T-cell (primary cell): ENCODE results near the gene POFUT2. TPM values are rescaled to one million over a fixed set of nuclear protein-coding genes. Genes with fewer than 3 reads are reported as not detected.

Experiments
- ATAC-seq, 4 experiments: fragments of 200-7000 bp in 3 of 4; fragments of 150-1000 bp in 1 of 4; cut with Tn5 transposase; replicated peaks in 1 of 4; 1 replicate in 3 of 4; 2 replicates in 1 of 4; pipeline ENCODE4 v1.10.0; 2021; ENCODE audit warnings: moderate library complexity in 3 of 4, mild to moderate bottlenecking in 2 of 4, moderate number of reproducible peaks in 1 of 4
- CTCF ChIA-PET, 2 donors: fragments of 300-600 bp; sonication (Branson Sonifier 250); formaldehyde crosslinking; loops; one replicate each; lab custom pipeline; 2022; ENCODE audit warnings: antibody characterized with exemption in 2 of 2; lab: Charles Lee
- POLR2A ChIA-PET, 2 donors: fragments of 300-600 bp; sonication (Branson Sonifier 250); formaldehyde crosslinking; loops; one replicate each; lab custom pipeline; 2022; ENCODE audit warnings: antibody characterized with exemption in 2 of 2; lab: Charles Lee
- DNase-seq, 35 experiments: peaks; one replicate each; pipeline versions ENCODE4 v3.0.0 to v3.0.0-alpha.2; 2013 to 2023
- H3K27ac ChIP-seq: one replicate; pipeline ENCODE4 v1.5.1; 2013; ENCODE audit warnings: low read length
- H3K27me3 ChIP-seq, 2 experiments: replicated peaks in 1 of 2; 1 replicate in 1 of 2; 2 replicates in 1 of 2; pipeline versions ENCODE4 v1.6.1 to v1.7.0; 2013; ENCODE audit warnings: low read length in 1 of 2, mixed read lengths in 1 of 2; ENCODE audit not compliant: control insufficient read depth in 2 of 2, insufficient read depth in 2 of 2; ENCODE audit errors: extremely low read depth in 1 of 2
- H3K36me3 ChIP-seq, 2 donors: 1 replicate in 1 of 2; 2 replicates in 1 of 2; pipeline versions ENCODE4 v1.6.1 to v1.7.0; 2013; ENCODE audit warnings: low read length in 1 of 2; ENCODE audit not compliant: control insufficient read depth in 2 of 2, insufficient read depth in 1 of 2; ENCODE audit errors: extremely low read depth in 1 of 2
- H3K4me1 ChIP-seq, 2 experiments: 1 replicate in 1 of 2; 2 replicates in 1 of 2; pipeline versions ENCODE4 v1.6.1 to v1.7.0; 2013; ENCODE audit warnings: low read length in 2 of 2, mixed read lengths in 1 of 2; ENCODE audit not compliant: insufficient read depth in 2 of 2, control insufficient read depth in 1 of 2; ENCODE audit errors: extremely low read depth in 1 of 2
- H3K4me3 ChIP-seq, 2 donors: 1 replicate in 1 of 2; 2 replicates in 1 of 2; pipeline versions ENCODE4 v1.5.1 to v1.7.0; 2013; ENCODE audit warnings: mild to moderate bottlenecking in 2 of 2, low read length in 1 of 2, moderate library complexity in 1 of 2; ENCODE audit not compliant: control insufficient read depth in 1 of 2; ENCODE audit errors: extremely low read depth in 1 of 2
- H3K9me3 ChIP-seq: 2 replicates; pipeline ENCODE4 v1.7.0; 2013
- H3K27ac Mint-ChIP-seq, 2 donors: one replicate each; pipeline ENCODE4 v1.8.0; 2020 to 2021; ENCODE audit warnings: mild to moderate bottlenecking in 2 of 2, mixed read lengths in 2 of 2
- H3K27me3 Mint-ChIP-seq, 2 donors: one replicate each; pipeline ENCODE4 v1.8.0; 2021 to 2022; ENCODE audit warnings: mixed read lengths in 2 of 2
- H3K36me3 Mint-ChIP-seq: one replicate; pipeline ENCODE4 v1.8.0; 2021; ENCODE audit warnings: mixed read lengths
- H3K4me1 Mint-ChIP-seq, 3 donors: one replicate each; pipeline ENCODE4 v1.8.0; 2020 to 2022; ENCODE audit warnings: mixed read lengths in 3 of 3, mild to moderate bottlenecking in 1 of 3
- H3K4me3 Mint-ChIP-seq, 3 donors: one replicate each; pipeline ENCODE4 v1.8.0; 2020 to 2022; ENCODE audit warnings: mild to moderate bottlenecking in 3 of 3, mixed read lengths in 3 of 3, moderate library complexity in 3 of 3
- H3K9me3 Mint-ChIP-seq, 3 donors: one replicate each; pipeline ENCODE4 v1.8.0; 2020 to 2022; ENCODE audit warnings: mixed read lengths in 3 of 3
- WGBS: methylation state at CpG from one replicate; pipeline ENCODE4 v1.1.5; 2013; ENCODE audit warnings: missing lambda C conversion rate; ENCODE audit not compliant: insufficient coverage; 5-methylcytosine and 5-hydroxymethylcytosine counted together
- total RNA-seq, 35 experiments: library from RNA in 6 of 35; stranded (reverse) in 6 of 35; fragments of 120-200 nt in 1 of 35; gene quantifications; one replicate each; pipeline versions ENCODE4 v1.2.1 to v1.2.4 and lab custom pipeline; 2013 to 2026

Gene POFUT2
- total RNA-seq, 5 donors from 2014 or later (not counting 1 experiment from before 2014, with no cell fraction given), result 43.0 to 51.3 (median 44.6) TPM

DNA sequence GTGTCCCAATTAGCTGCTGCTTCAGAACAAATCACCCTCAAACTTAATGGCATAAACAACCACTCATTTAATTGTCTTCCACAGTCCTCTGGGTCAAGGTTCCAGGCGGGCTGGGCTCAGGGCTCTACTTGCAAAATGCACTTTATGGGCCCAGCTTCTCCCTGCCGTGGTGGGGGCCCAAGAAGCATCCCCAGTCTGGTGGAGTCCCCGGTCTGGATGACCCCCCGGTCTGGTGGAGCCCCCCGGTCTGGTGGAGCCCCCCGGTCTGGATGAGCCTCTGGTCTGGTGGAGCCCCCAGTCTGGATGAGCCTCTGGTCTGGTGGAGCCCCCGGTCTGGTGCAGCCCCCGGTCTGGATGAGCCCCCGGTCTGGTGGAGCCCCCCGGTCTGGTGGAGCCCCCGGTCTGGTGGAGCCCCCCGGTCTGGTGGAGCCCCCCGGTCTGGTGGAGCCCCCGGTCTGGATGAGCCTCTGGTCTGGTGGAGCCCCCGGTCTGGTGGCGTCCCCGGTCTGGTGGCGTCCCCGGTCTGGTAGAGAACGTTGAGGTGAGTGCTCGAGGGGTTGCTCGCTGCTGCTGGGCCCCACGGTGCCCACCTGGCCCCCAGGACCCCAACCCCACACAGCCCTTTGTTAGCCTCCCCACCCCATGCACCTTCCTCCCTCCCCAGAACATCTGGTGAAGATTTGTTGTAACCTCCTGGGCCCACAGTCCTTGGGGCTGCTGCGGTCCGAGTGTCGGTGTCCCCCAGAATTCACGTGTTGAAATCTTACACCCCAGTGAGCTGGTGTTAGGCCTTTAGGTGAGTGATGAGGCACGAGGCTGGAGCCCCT lies 33.8 kb downstream of the POFUT2 start:
- H3K27me3 Mint-ChIP-seq, result peaks cover 4 to 15% of the 10 kb centered on the region in 2 donors
- ATAC-seq (no peak), DNase-seq (no peak)
- H3K36me3 ChIP-seq, result no peaks in the 10 kb centered on the region
- H3K36me3 Mint-ChIP-seq, result no peaks in the 10 kb centered on the region
- H3K9me3 ChIP-seq, result no peaks in the 10 kb centered on the region
- peaks cover 0 to 31% of the 10 kb centered on the region in 2 experiments for H3K4me1 ChIP-seq
- ChIA-PET CTCF (no interaction called here), POLR2A (no interaction called here)
- H3K4me1 Mint-ChIP-seq, result peaks cover 5 to 15% (median 10%) of the 10 kb centered on the region in 3 donors
- no peak overlapping the region for H3K27ac Mint-ChIP-seq
- H3K27me3 ChIP-seq, result peaks cover 0 to 63% of the 10 kb centered on the region in 2 experiments
- H3K27ac ChIP-seq, result no peak overlapping the region
- peak overlapping the region in 1 of 3 donors; percentile 64 for H3K4me3 Mint-ChIP-seq
- no peak overlapping the region for H3K4me3 ChIP-seq
- no peaks in the 10 kb centered on the region for H3K9me3 Mint-ChIP-seq
- WGBS, result 86% methylated on average over 15 of the region's 28 CpGs

DNA sequence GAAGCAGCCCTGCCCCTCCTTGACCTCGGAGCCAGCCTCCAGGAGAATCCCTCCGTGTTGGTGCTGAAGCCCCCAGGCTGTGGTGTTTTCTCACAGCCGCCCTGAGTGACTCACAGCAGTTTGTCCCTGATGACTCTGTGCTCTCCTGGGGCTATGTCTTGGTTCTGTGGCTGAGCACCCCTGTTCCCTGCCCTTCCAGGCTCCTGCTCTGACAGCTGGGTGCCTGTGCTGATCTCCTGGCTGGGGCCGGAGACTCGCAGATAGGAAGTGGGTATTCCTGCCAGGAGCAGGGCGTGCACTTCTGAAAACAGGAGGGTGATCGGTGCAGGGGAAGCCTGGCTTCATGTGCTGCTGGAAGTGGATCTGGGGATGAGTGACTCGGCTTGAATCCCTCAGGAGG lies 34.5 kb downstream of the POFUT2 start:
- no peak for ATAC-seq
- Histone ChIP-seq H3K36me3 (no peaks in the 10 kb centered on the region), H3K27ac (no peak overlapping the region), H3K4me1 (peaks cover 0 to 31% of the 10 kb centered on the region in 2 experiments), H3K9me3 (no peaks in the 10 kb centered on the region), H3K4me3 (no peak overlapping the region), H3K27me3 (peaks cover 0 to 69% of the 10 kb centered on the region in 2 experiments)
- Mint-ChIP-seq H3K27me3 (peaks cover 4 to 17% of the 10 kb centered on the region in 2 donors), H3K36me3 (no peaks in the 10 kb centered on the region), H3K27ac (no peak overlapping the region), H3K4me1 (peaks cover 5 to 15% (median 10%) of the 10 kb centered on the region in 3 donors), H3K4me3 (no peak overlapping the region), H3K9me3 (no peaks in the 10 kb centered on the region)
- no peak for DNase-seq
- ChIA-PET POLR2A (no interaction called here), CTCF (no interaction called here)
- WGBS, result 70% methylated on average over 8 of the region's 8 CpGs

DNA sequence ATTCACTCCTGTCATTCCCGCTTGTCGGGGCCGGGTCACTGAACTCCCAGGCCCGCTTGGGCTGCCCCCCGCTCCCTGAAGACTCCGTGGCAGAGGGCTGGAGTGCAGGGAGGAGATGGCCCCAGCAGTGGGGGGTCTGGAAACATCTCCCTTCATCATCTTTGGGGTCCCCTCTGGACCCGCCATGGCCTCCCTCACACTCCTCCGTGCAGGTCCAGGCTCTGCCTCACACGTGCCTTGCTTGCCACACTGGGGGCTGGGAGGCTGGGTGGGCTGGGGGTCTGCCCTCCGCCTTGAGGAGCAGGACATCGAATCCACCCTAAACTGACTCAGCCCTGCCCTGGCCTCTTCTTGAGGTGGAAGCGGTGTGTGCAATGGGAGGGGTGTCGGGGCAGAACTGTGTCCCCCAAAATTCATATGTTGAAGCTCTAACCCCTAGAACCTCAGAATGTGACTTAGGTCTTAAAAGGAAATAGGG lies 35.2 kb downstream of the POFUT2 start:
- Histone ChIP-seq H3K9me3 (no peaks in the 10 kb centered on the region), H3K4me1 (peaks cover 0 to 27% of the 10 kb centered on the region in 2 experiments), H3K27me3 (peaks cover 0 to 65% of the 10 kb centered on the region in 2 experiments), H3K36me3 (no peaks in the 10 kb centered on the region), H3K27ac (no peak overlapping the region), H3K4me3 (no peak overlapping the region)
- Mint-ChIP-seq H3K27ac (no peak overlapping the region), H3K36me3 (no peaks in the 10 kb centered on the region), H3K4me1 (peaks cover 5 to 15% (median 10%) of the 10 kb centered on the region in 3 donors), H3K27me3 (peaks cover 5 to 21% of the 10 kb centered on the region in 2 donors), H3K4me3 (no peak overlapping the region), H3K9me3 (no peaks in the 10 kb centered on the region)
- ATAC-seq (no peak), DNase-seq (peak in 1 of 35 experiments; percentile 17)
- WGBS, result 70% methylated on average over 2 of the region's 13 CpGs
- ChIA-PET CTCF (no interaction called here), POLR2A (no interaction called here)

DNA sequence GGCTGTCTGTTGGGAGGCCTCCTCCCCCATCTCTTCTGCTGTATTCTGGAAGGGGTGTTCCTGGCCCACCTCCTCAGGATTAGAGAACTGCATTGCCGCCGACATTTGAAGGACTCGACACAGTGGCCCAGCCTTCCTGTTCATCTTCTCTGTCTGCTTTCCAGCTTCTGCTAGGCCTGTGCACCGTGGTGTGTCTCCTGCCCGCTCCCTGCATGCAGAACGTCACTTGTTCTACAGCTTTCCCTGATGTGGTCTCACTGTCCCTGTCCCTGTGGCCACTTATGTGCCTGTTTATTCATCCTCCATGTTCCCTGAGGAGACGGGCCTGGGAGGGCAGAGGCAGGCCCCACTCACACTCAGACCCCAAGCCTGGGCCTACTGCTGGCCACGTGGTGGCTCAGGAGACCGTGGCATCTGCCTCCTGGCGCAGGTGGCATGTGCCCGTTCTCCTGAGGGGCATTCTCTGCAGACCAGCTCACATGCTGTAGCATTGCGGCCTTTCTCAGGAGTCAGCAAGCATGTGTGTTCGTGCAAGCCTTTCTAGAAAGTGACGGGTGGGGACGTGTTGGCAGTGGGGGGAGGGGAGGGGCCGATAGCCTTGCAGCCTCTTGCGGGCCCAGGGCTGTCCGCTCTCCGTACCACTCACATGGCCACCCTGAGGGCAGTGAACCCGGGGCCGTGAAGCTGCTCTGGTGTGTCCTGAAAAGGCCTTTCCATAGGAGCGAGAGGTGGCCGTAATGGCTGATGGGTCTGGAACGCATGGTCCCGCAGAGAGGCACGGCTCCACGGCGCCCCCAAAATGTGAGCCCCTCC lies 35.9 kb downstream of the POFUT2 start:
- CTCF ChIA-PET, result no interaction called here
- H3K36me3 Mint-ChIP-seq, result no peaks in the 10 kb centered on the region
- no peak overlapping the region for H3K27ac ChIP-seq
- no peaks in the 10 kb centered on the region for H3K36me3 ChIP-seq
- DNase-seq (no peak), ATAC-seq (no peak)
- H3K9me3 ChIP-seq, result no peaks in the 10 kb centered on the region
- H3K27me3 ChIP-seq, result peaks cover 0 to 59% of the 10 kb centered on the region in 2 experiments
- H3K27ac Mint-ChIP-seq, result no peak overlapping the region
- H3K4me1 ChIP-seq, result peaks cover 0 to 21% of the 10 kb centered on the region in 2 experiments
- no peak overlapping the region for H3K4me3 ChIP-seq
- H3K4me1 Mint-ChIP-seq, result peaks cover 4 to 10% (median 10%) of the 10 kb centered on the region in 3 donors
- WGBS, result 95% methylated on average over 22 of the region's 28 CpGs
- H3K9me3 Mint-ChIP-seq, result no peaks in the 10 kb centered on the region
- H3K4me3 Mint-ChIP-seq, result no peak overlapping the region
- POLR2A ChIA-PET, result no interaction called here
- H3K27me3 Mint-ChIP-seq, result peaks cover 7 to 21% of the 10 kb centered on the region in 2 donors

DNA sequence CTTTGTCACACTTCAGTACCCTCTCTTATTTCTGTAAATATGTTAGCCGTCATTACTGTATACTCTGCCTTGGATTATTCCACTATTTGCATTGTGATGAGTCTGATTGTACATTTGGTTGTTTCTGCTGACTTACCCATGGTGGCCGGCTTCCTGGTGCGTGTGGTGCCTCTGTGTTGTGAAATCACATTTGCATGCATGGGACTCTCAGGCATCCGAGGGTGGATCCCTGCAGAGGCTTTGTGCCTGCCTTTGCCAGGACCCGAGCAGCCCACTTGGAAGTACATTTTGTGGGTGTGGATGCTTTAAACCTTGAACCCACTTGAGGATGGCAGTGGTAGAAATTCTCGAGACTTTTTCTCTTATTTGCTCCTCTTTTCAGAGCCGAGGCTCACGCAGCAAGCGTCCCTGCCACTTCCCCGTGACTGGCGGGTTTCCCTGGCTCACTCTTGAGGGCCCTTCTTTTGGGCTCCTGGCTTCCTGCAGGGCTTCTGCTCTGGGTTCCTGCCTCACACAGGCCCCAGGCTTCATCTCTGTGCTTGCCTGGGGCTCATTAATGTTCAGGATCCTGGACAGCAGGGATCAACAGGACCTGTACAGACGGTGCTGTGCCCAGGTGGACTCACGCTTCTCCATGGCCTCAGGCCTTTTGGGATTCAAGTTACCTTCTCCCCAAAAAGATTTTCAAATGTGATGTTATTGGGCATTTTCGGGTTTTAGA lies 36.6 kb downstream of the POFUT2 start:
- Mint-ChIP-seq H3K9me3 (no peaks in the 10 kb centered on the region), H3K27ac (no peak overlapping the region), H3K36me3 (no peaks in the 10 kb centered on the region), H3K4me3 (no peak overlapping the region), H3K4me1 (peaks cover 4 to 10% (median 8%) of the 10 kb centered on the region in 3 donors), H3K27me3 (peaks cover 7 to 24% of the 10 kb centered on the region in 2 donors)
- Histone ChIP-seq H3K4me1 (peaks cover 0 to 13% of the 10 kb centered on the region in 2 experiments), H3K9me3 (no peaks in the 10 kb centered on the region), H3K36me3 (no peaks in the 10 kb centered on the region), H3K27ac (no peak overlapping the region), H3K27me3 (peaks cover 0 to 57% of the 10 kb centered on the region in 2 experiments), H3K4me3 (no peak overlapping the region)
- WGBS, result 88% methylated on average over 9 of the region's 14 CpGs
- DNase-seq (no peak), ATAC-seq (no peak)
- POLR2A ChIA-PET, result no interaction called here
- CTCF ChIA-PET, result no interaction called here

DNA sequence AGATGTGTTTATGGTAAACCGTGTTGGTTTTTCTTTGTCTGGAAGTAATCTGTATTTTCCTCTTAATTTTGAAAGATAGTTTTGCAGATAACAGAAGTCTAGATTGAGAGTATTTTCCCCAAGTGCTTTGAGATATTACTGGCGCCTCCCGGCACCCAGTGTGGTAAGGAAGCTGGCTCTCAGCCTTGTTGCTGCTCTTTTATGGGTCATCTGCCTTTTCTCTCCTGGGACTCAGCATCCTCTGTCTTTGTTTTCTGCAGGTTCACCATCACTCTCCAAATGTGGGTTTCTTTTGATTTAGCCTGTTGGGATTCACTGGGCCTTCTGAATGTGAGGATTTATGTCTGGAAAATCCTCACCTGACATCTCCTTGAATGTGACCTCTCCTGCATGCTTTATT lies 37.4 kb downstream of the POFUT2 start:
- Histone ChIP-seq H3K27ac (no peak overlapping the region), H3K27me3 (peaks cover 0 to 54% of the 10 kb centered on the region in 2 experiments), H3K36me3 (no peaks in the 10 kb centered on the region), H3K4me1 (peaks cover 0 to 5% of the 10 kb centered on the region in 2 experiments), H3K4me3 (no peak overlapping the region), H3K9me3 (no peaks in the 10 kb centered on the region)
- H3K4me3 Mint-ChIP-seq, result no peak overlapping the region
- peaks cover 1 to 10% (median 5%) of the 10 kb centered on the region in 3 donors for H3K4me1 Mint-ChIP-seq
- CTCF ChIA-PET, result no interaction called here
- WGBS, result 93% methylated on average over 2 of the region's 3 CpGs
- no peaks in the 10 kb centered on the region for H3K36me3 Mint-ChIP-seq
- no peak overlapping the region for H3K27ac Mint-ChIP-seq
- POLR2A ChIA-PET, result no interaction called here
- H3K9me3 Mint-ChIP-seq, result no peaks in the 10 kb centered on the region
- peaks cover 7 to 20% of the 10 kb centered on the region in 2 donors for H3K27me3 Mint-ChIP-seq
- ATAC-seq, result no peak
- DNase-seq, result no peak
